GM19372 (cell line): ENCODE results near the gene PRR23C.
"Not testable (repeated sequence)": the region's sequence is repeated elsewhere in the genome, so short reads cannot be mapped to it uniquely, and the experiment has no call there.

Experiments
- ATAC-seq: cut with Tn5 transposase; IDR thresholded peaks from one replicate; pipeline ENCODE4 v1.9.1; 2021; ENCODE audit warnings: mild to moderate bottlenecking, low read depth, moderate library complexity; ENCODE audit not compliant: unreplicated experiment

The PRR23C gene

GRCh38 chr3:139044366-139045210 is at the start of gene PRR23C:
Gene PRR23C, minus strand, starts transcription at chr3:139044892. Its CDS starts 272 bp downstream, at chr3:139044620.
- ATAC-seq, result no peak

GRCh38 chr3:139093840-139094239 is 49.1 kb upstream of the PRR23C start:
- no peak for ATAC-seq

- ATAC-seq, result no peak
Measured at GRCh38 chr3:139088462-139089324, 44.0 kb upstream of the PRR23C start.

GRCh38 chr3:139087621-139088020 is 42.9 kb upstream of the PRR23C start:
- no peak for ATAC-seq

- no peak for ATAC-seq
Measured at GRCh38 chr3:139084176-139084575, 39.5 kb upstream of the PRR23C start.

GRCh38 chr3:139074565-139075115 is 29.9 kb upstream of the PRR23C start:
- no peak for ATAC-seq

- no peak for ATAC-seq
Measured at GRCh38 chr3:139062918-139063317, 18.2 kb upstream of the PRR23C start.

GRCh38 chr3:139052802-139053600 is 8.3 kb upstream of the PRR23C start:
- ATAC-seq, result no peak

- ATAC-seq, result no peak
Measured at GRCh38 chr3:139043554-139044365, 932 bp downstream of the PRR23C start.

GRCh38 chr3:139037478-139037877 is 7.2 kb downstream of the PRR23C start:
- no peak for ATAC-seq

GRCh38 chr3:139032326-139033002 is 12.2 kb downstream of the PRR23C start:
- ATAC-seq, result no peak

- not testable (repeated sequence) for ATAC-seq
Measured at GRCh38 chr3:139030576-139030975, 14.1 kb downstream of the PRR23C start.

GRCh38 chr3:139024968-139025367 is 19.7 kb downstream of the PRR23C start:
- ATAC-seq, result no peak

- no peak for ATAC-seq
Measured at GRCh38 chr3:139020868-139021234, 23.8 kb downstream of the PRR23C start, which contains the start of gene PRR23B. Gene PRR23B, minus strand, starts transcription at chr3:139020926. Its CDS starts 265 bp downstream, at chr3:139020661.

- no peak for ATAC-seq
Measured at GRCh38 chr3:139020036-139020867, 24.4 kb downstream of the PRR23C start.

- ATAC-seq, result no peak
Measured at GRCh38 chr3:139016430-139017048, 28.2 kb downstream of the PRR23C start.

- ATAC-seq, result no peak
Measured at GRCh38 chr3:139006051-139006716, 38.5 kb downstream of the PRR23C start, which contains the start of gene PRR23A. Gene PRR23A, minus strand, starts transcription at chr3:139006268. Its CDS starts 0 bp downstream, at chr3:139006268.
